ENCODE measurements around the gene YPEL2. TPM values are rescaled to one million over a fixed set of nuclear protein-coding genes. Genes with fewer than 3 reads are reported as not detected.

The YPEL2 gene
- total RNA-seq, 4 donors from 2014 or later: 20.6 to 33.1 (median 26.9) TPM

DNA sequence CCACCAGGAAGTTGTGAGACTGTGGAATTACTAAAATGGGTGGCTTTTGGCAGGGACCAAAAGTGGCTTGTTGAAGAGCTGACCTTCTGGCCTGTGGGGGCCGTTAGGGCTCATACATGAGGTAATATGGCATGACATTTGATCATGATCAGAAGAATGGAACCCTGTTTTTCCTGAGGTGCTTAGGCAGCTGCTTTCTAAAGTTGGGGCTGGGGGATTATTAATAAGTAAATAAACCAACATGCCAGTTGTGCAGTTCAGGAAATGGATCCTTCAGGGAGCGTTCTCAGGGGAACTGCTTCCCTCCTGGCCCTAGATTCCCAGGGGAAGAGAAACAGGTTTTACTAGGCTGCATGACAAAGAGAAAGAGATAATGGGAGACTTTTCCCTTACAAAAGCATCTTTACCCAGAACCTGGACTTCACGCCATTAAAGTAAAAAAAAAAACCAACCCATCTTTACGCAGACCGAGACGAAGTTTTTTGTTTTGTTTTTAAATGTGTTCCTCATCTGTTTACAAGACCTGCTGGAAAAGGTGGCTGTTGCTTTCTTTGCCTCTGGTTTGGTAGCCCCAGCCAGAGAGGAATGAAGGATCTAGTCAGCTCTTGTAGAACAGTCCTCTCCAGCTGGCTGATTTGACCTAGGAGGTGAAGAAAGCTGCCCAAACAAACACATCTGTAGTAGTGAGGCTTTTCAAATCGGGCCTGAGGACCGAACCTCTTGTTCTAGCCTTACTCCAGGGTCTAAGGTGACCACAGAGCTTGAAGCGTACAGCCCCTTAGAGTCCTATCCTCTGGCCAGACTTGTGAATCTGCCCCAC lies 22.7 kb downstream of the YPEL2 start:
- intact Hi-C loops (cut with DNase I; ENCODE audit: low total_unique reads): no loop called here
- TF ChIP-seq CTCF (IDR thresholded peaks at IDR 0.05) (no peak), POLR2A (IDR thresholded peaks at IDR 0.05) (no peak)
- no peak overlapping the region for H3K4me3 ChIP-seq (ENCODE audit: low read depth, poor library complexity, severe bottlenecking)
- DNase-seq (ENCODE audit: low spot score in 2 of 2): no peak
- 83% methylated on average over 9 of the region's 9 CpGs for WGBS, 2 donors

GRCh38 chr17:59355030-59355701 lies 23.7 kb downstream of the YPEL2 start:
- no peak for TF ChIP-seq POLR2A (IDR thresholded peaks at IDR 0.05)
- no peak for TF ChIP-seq CTCF (IDR thresholded peaks at IDR 0.05)
- no peak for DNase-seq (ENCODE audit: low spot score in 2 of 2)
- WGBS, 2 donors: 67 to 70% methylated on average over 4 of the region's 4 CpGs
- intact Hi-C loops (cut with DNase I; ENCODE audit: low total_unique reads): no loop called here
- H3K4me3 ChIP-seq (ENCODE audit: low read depth, poor library complexity, severe bottlenecking): no peak overlapping the region

GRCh38 chr17:59355702-59356325 lies 24.4 kb downstream of the YPEL2 start:
- TF ChIP-seq CTCF (IDR thresholded peaks at IDR 0.05) (no peak), POLR2A (IDR thresholded peaks at IDR 0.05) (no peak)
- 53 to 59% methylated on average over 4 of the region's 4 CpGs for WGBS, 2 donors
- no peak for DNase-seq (ENCODE audit: low spot score in 2 of 2)
- intact Hi-C loops (cut with DNase I; ENCODE audit: low total_unique reads): no loop called here
- no peak overlapping the region for H3K4me3 ChIP-seq (ENCODE audit: low read depth, poor library complexity, severe bottlenecking)

- TF ChIP-seq CTCF (IDR thresholded peaks at IDR 0.05) (no peak), POLR2A (IDR thresholded peaks at IDR 0.05) (no peak)
- DNase-seq (ENCODE audit: low spot score in 2 of 2): no peak
- no peak overlapping the region for H3K4me3 ChIP-seq (ENCODE audit: low read depth, poor library complexity, severe bottlenecking)
- 74 to 88% methylated on average over 2 of the region's 2 CpGs for WGBS, 2 donors
- intact Hi-C loops (cut with DNase I; ENCODE audit: low total_unique reads): no loop called here
Observed at GRCh38 chr17:59356543-59357218, 25.2 kb downstream of the YPEL2 start.

DNA sequence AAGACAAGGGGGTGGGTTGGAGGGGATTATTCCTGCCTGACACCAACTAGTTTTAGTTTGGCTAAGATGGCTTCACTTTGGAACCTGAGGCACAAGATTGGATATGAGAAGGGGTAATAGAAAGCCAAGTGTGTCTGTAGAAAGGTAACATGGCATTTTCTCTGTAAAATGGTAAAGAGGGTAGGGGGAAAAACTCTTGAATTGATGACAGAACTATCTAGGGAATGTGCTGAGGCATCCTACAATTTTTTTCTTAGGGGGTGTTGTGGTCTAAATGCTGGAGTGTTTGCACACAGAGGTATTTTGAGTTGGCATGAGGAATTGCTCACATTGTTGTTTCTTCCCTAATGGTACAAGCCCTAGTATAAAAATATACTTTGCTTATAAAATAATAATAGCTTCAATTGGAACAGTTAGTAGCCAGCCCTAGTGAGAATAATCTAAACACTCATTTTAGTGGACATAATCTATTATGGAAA lies 25.8 kb downstream of the YPEL2 start:
- no peak for TF ChIP-seq POLR2A (IDR thresholded peaks at IDR 0.05)
- TF ChIP-seq CTCF (IDR thresholded peaks at IDR 0.05): no peak
- intact Hi-C loops (cut with DNase I; ENCODE audit: low total_unique reads): no loop called here
- no peak for DNase-seq (ENCODE audit: low spot score in 2 of 2)
- H3K4me3 ChIP-seq (ENCODE audit: low read depth, poor library complexity, severe bottlenecking): no peak overlapping the region
